ENCODE results near the gene OGDH.
"Not testable (repeated sequence)": the region's sequence is repeated elsewhere in the genome, so short reads cannot be mapped to it uniquely, and the experiment has no call there.

The OGDH gene

DNA sequence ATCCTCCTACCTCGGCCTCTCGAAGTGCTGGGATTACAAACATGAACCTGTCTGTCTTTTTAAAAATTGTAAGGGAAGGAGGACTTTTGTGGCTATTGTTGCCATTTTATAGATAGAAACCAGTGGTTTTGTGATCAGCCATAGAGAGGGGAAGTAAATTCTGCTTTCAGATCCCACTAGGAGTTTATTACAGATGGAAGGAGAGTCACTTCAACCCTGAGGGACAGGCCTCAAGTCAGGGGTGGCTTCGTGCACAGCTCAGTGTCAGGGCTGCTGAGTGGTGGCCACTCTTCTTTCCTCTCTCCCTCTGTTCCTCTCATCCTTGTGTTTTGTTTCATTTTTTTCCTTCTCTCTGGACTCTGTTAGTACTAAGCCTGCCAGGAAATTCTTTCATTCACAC lies 60.8 kb downstream of the OGDH start:
- DNase-seq (ENCODE audit: low read depth in 2 of 2), result no peak

GRCh38 chr7:44671069-44671468 lies 64.6 kb downstream of the OGDH start:
- no peak for DNase-seq (ENCODE audit: low read depth in 2 of 2)

DNA sequence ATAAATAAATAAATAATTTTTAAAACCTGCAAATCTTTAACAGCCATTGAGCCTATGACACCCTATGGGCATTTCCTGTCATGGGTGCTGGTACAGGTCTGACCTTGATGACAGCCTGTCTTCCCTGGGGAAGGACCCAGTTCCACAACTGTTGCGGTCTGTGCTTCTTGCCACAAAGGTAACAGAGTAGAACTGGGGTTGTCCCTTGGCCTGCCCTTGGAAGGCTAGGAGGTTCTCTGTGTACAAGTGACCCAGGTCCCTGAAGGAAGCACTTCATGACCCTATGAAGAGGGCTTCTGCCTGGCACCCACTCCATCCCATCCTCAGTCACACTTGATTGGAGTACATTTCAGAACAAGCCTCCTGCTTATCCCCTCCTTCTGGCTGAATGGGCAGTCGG lies 66.9 kb downstream of the OGDH start:
- no peak for DNase-seq (ENCODE audit: low read depth in 2 of 2)

DNA sequence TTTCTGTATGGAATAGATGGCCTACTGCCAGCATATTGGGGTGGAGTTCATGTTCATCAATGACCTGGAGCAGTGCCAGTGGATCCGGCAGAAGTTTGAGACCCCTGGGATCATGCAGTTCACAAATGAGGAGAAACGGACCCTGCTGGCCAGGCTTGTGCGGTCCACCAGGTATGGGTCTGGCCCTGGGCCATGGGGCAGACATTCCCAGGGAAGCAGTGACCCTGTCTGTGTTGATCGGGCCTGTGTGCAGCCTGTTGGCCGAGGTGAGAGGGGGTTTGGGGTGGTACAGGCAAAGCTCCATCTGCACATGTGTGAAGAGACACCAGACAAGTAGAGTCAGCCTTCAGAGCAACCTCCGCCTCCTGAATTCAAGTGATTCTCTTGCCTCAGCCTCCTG lies 67.3 kb downstream of the OGDH start:
- no peak for DNase-seq (ENCODE audit: low read depth in 2 of 2)

DNA sequence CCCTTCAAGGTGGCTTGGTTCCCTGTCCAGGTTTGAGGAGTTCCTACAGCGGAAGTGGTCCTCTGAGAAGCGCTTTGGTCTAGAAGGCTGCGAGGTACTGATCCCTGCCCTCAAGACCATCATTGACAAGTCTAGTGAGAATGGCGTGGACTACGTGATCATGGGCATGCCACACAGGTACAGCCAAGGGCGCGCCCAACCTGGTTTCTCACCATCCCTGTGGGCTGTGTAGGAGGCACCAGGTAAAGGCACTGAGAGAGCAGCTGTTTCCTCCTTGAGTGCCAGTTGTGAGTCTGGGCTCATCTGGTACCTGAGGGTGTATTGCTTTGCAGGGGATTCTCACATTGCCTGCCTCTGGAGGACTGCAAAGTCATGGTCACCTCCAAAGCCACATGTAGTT lies 68.0 kb downstream of the OGDH start:
- no peak for DNase-seq (ENCODE audit: low read depth in 2 of 2)

GRCh38 chr7:44676776-44677175 lies 70.3 kb downstream of the OGDH start:
- no peak for DNase-seq (ENCODE audit: low read depth in 2 of 2)

DNA sequence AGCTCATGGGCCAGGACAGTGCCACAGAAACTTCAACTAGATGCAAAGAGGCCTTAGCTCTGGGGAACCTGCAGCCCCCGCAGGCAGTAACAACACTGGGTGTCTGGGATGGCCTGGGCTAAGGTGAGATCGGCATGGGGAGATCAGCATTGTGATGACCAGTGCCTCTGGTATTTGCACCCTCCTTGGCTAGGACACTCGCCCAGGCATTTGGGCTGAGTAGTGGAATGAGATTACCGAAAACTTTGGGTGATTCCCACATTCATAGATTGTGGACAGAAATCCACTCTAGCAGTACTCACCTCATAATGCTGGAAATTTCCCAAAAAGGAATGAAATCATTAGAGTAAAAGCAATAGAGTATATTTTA lies 71.7 kb downstream of the OGDH start:
- no peak for DNase-seq (ENCODE audit: low read depth in 2 of 2)

- no peak for DNase-seq (ENCODE audit: low read depth in 2 of 2)
Observed at GRCh38 chr7:44678471-44679179, 72.2 kb downstream of the OGDH start.

DNA sequence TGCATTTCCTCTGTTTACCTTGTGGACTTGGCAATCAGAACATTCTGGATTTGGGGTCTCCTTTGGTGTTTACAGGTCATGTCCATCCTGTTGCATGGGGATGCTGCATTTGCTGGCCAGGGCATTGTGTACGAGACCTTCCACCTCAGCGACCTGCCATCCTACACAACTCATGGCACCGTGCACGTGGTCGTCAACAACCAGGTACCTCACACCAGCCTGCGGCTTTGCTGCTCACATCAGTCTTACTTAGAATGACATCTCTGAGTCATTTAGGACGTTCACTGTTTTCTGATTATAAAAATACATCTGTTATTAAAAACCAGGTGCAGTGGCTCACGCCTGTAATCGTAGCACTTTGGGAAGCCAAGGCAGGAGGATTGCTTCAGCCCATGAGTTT lies 75.2 kb downstream of the OGDH start:
- DNase-seq (ENCODE audit: low read depth in 2 of 2), result no peak

DNA sequence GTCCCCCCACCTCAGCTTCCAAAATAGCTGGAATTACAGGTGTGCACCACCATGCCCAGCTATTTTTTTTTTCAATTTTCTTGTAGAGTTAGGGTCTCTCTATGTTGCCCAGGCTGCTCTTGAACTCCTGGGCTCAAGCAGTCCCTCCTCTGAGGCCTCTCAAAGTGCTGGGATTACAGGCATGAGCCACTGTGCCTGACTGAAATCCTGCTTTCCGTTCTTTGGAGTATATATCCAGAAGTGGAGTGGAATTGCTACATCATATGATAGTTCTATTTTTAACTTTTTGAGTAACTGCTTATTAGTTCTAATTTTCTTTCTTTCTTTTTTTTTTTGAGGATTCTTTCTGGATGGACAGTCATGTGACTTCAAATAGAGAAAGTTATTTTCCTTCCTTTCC lies 79.3 kb downstream of the OGDH start:
- no peak for DNase-seq (ENCODE audit: low read depth in 2 of 2)

DNA sequence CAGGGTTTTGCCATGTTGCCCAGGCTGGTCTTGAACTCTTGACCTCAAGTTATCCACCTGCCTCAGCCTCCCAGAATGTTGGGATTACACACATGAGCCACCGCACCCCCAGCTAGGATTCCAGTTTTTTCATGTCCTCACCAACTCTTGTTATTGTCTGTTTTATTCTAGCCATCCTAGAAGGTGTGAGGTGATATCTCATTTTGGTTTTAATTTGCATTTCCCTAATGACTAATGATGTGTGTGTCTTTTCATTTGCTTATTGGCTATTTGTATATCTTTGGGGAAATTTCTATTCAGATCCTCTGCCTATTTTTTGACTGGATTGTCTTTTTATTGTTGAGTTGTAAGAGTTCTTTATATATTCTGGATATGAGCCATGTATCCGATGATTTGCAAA lies 83.0 kb downstream of the OGDH start:
- no peak for DNase-seq (ENCODE audit: low read depth in 2 of 2)

GRCh38 chr7:44693641-44694313 lies 87.3 kb downstream of the OGDH start:
- no peak for DNase-seq (ENCODE audit: low read depth in 2 of 2)

DNA sequence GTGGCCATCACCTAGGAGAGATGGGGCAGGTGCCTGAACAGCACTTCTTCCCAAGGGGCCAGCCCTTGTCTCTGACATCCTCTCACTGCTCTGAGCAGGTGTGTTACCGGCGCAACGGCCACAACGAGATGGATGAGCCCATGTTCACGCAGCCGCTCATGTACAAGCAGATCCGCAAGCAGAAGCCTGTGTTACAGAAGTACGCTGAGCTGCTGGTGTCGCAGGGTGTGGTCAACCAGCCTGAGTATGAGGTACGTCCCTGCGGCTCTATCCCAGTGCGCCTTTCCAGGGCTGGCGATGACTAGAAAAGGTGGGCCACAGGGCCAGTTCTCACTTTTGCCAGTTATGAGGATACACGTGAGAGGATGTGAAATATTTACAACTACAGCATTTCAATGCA lies 87.9 kb downstream of the OGDH start:
- no peak for DNase-seq (ENCODE audit: low read depth in 2 of 2)

- DNase-seq (ENCODE audit: low read depth in 2 of 2), result no peak
Observed at GRCh38 chr7:44694766-44695165, 88.3 kb downstream of the OGDH start.

GRCh38 chr7:44695756-44696155 lies 89.3 kb downstream of the OGDH start:
- DNase-seq (ENCODE audit: low read depth in 2 of 2), result no peak

- DNase-seq (ENCODE audit: low read depth in 2 of 2), result no peak
Observed at GRCh38 chr7:44696728-44697127, 90.3 kb downstream of the OGDH start.

GRCh38 chr7:44697136-44698045 lies 91.0 kb downstream of the OGDH start:
- no peak for DNase-seq (ENCODE audit: low read depth in 2 of 2)

DNA sequence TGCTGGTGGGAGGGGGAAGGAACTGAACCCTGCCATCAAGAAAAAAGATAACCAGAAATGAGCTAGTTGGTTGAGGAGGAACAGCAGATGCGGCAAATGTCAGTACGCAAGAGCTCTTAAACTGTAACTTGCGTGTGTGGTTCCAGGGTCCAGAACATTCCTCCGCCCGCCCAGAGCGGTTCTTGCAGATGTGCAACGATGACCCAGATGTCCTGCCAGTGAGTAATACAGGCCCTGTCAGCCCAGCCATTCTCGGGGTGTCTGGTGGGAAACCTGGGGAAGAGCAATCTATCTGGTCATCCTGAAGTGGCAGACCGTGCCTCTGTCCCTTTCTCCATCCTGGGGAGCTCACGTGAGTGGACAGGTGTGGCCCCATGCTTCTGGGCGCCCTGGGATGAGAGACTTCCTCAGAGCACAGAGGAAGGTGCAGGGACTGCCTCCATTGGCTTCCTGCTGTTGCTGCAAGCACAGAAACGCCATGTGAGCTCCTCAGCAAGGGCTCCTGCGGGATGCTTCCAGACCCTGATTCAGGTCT lies 91.7 kb downstream of the OGDH start:
- no peak for DNase-seq (ENCODE audit: low read depth in 2 of 2)

DNA sequence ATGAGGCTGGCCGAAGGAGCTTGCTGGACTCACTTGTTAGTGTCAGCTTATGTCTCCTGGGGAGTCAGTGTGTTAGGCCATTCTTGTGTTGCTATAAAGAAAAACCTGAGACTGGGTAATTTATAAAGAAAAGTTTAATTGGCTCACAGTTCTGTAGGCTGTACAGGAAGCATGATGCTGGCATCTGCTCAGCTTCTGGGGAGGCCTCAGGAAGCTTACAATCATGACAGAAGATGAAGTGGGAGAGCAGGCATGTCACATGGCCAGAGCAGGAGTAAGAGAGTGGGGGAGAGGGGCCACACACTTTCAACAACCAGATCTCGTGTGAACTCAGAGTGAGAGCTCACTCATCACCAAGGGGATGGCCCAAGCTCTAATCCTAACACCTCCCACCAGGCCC lies 93.2 kb downstream of the OGDH start:
- not testable (repeated sequence) for DNase-seq (ENCODE audit: low read depth in 2 of 2)

GRCh38 chr7:44700322-44700721 lies 93.9 kb downstream of the OGDH start:
- no peak for DNase-seq (ENCODE audit: low read depth in 2 of 2)

DNA sequence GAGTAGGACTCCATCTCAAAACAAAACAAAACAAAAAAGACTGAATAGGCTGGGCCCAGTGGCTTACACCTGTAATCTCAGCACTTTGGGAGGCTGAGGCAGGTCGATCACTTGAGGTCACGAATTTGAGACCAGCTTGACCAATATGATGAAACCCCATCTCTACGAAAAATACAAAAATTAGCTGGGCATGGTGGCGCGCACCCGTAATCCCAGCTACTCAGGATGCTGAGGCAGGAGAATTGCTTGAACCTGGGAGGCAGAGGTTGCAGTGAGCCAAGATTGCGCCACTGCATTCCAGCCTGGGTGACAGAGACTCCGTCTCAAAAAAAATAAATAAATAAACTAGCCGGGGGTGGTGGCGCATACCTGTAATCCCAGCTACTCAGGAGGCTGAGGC lies 97.0 kb downstream of the OGDH start:
- not testable (repeated sequence) for DNase-seq (ENCODE audit: low read depth in 2 of 2)

DNA sequence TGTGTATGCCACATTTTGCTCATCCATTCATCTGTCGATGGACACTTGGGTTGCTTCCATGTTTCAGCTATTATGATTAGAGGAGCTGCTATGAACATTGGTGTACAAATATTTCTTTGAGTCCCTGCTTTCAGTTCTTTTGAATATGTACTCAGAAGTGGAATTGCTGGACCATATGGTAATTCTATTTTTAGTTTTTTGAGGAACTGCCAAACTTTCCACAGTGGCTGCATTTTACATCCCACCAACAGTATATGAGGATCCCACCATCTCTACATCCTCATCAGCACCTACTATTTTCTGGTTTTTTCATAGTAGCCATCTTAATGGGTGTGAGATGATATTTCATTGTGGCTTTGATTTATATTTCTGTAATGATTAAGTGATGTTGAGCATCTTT lies 97.5 kb downstream of the OGDH start:
- no peak for DNase-seq (ENCODE audit: low read depth in 2 of 2)

GRCh38 chr7:44705434-44705833 lies 99.0 kb downstream of the OGDH start:
- DNase-seq (ENCODE audit: low read depth in 2 of 2), result no peak
